HepG2 (cell line): Measurements from ENCODE around the gene APH1B. TPM values are rescaled to one million over a fixed set of nuclear protein-coding genes. Genes with fewer than 3 reads are reported as not detected.

ENCODE experiments used
- ATAC-seq: fragments of 200-7000 bp; cut with Tn5 transposase; 3 replicates; pipeline ENCODE4 v1.9.1; 2020; ENCODE audit warnings: mild to moderate bottlenecking, moderate library complexity
- BruUV-seq: library from RNA; stranded (reverse); fragments of 400-500 nt; replicated peaks from 2 replicates; lab custom pipeline; 2021; lab: Mats Ljungman, UMichigan
- CTCF ChIA-PET: fragments of 300-600 bp; formaldehyde crosslinking; extraction: SDS; loops from one replicate; lab custom pipeline; 2021; ENCODE audit warnings: low total read pairs, inconsistent platforms, low intra/inter-chr PET ratio; lab: Yijun Ruan, JAX
- POLR2A ChIA-PET: fragments of 350-600 bp; sonication (Branson Sonifier 250); formaldehyde crosslinking; loops from one replicate; lab custom pipeline; 2020; ENCODE audit warnings: antibody characterized with exemption, inconsistent platforms; lab: Yijun Ruan, JAX
- DNase-seq: peaks from one replicate; pipeline ENCODE4 v3.0.0-alpha.2; 2015; ENCODE audit warnings: low spot score
- FAIRE-seq: peaks from 3 replicates; lab custom pipeline; 2011; peaks lifted over from hg19 to GRCh38; lab: Jason Lieb, UNC
- H2AFZ ChIP-seq: one replicate; pipeline ENCODE4 v1.6.1; 2011; ENCODE audit warnings: low read length, inconsistent platforms
- H3K27ac ChIP-seq: fragments of 300-600 bp; 3 replicates; pipeline ENCODE4 v1.8.0; 2011; ENCODE audit warnings: mixed run types, mild to moderate bottlenecking, mixed read lengths, low read length, inconsistent platforms; ENCODE audit not compliant: insufficient read depth; ENCODE audit errors: extremely low read length
- H3K27me3 ChIP-seq, 2 experiments: fragments of 200-600 bp in 1 of 2; 2 replicates in 1 of 2; 3 replicates in 1 of 2; pipeline versions ENCODE4 v1.6.0 to v1.8.0; 2011; ENCODE audit warnings: low read length in 2 of 2, mild to moderate bottlenecking in 2 of 2, moderate library complexity in 2 of 2, inconsistent platforms in 1 of 2; ENCODE audit not compliant: insufficient read depth in 2 of 2, control insufficient read depth in 1 of 2
- H3K36me3 ChIP-seq, 2 experiments: fragments of 200-600 bp in 1 of 2; replicated peaks in 1 of 2; 2 replicates in 1 of 2; 3 replicates in 1 of 2; pipeline versions ENCODE4 v1.5.1 to v1.8.0; 2011; ENCODE audit warnings: low read length in 2 of 2, inconsistent platforms in 1 of 2; ENCODE audit not compliant: insufficient read depth in 2 of 2, control insufficient read depth in 1 of 2
- H3K4me1 ChIP-seq: 2 replicates; pipeline ENCODE4 v1.5.1; 2012; ENCODE audit warnings: low read length, inconsistent platforms; ENCODE audit not compliant: insufficient read depth
- H3K4me2 ChIP-seq: 2 replicates; pipeline ENCODE4 v1.6.0; 2011; ENCODE audit warnings: low read depth, low read length, inconsistent platforms
- H3K4me3 ChIP-seq, 3 experiments: fragments of 200-600 bp in 1 of 3; sonication (generic), shearing (Covaris generic) in 1 of 3; replicated peaks in 1 of 3; 2 replicates each; pipeline ENCODE4 v1.5.1; 2011 to 2016; ENCODE audit warnings: low read length in 3 of 3, inconsistent platforms in 2 of 3, low read depth in 2 of 3, mild to moderate bottlenecking in 2 of 3, control low read depth in 1 of 3, mixed read lengths in 1 of 3; ENCODE audit not compliant: insufficient read depth in 1 of 3
- H3K79me2 ChIP-seq: one replicate; pipeline ENCODE4 v1.6.1; 2011; ENCODE audit warnings: low read length, inconsistent platforms; ENCODE audit not compliant: insufficient read depth
- H3K9ac ChIP-seq: 2 replicates; pipeline ENCODE4 v1.6.0; 2011; ENCODE audit warnings: mild to moderate bottlenecking, low read depth, low read length, inconsistent platforms; ENCODE audit not compliant: insufficient read depth
- H3K9me3 ChIP-seq: 2 replicates; pipeline ENCODE4 v1.5.1; 2012; ENCODE audit warnings: mild to moderate bottlenecking, low read length
- H4K20me1 ChIP-seq: 2 replicates; pipeline ENCODE4 v1.6.0; 2011; ENCODE audit warnings: inconsistent platforms, mild to moderate bottlenecking, low read length, moderate library complexity; ENCODE audit not compliant: insufficient read depth
- ARID2 ChIP-seq: sonication (generic); formaldehyde crosslinking; IDR thresholded peaks from 2 replicates; pipeline ENCODE4 v1.8.1; 2022; ENCODE audit warnings: mild to moderate bottlenecking, missing genetic modification reagents, borderline replicate concordance
- EP300 ChIP-seq, 3 experiments: sonication (generic) in 1 of 3; formaldehyde crosslinking in 1 of 3; IDR thresholded peaks; 2 replicates each; pipeline versions ENCODE4 v1.5.1 to v1.6.1; 2011 to 2020; ENCODE audit warnings: low read depth in 2 of 3, low read length in 2 of 3, borderline replicate concordance in 1 of 3, improper control_type of control experiment in 1 of 3, mild to moderate bottlenecking in 1 of 3, missing genetic modification reagents in 1 of 3, moderate library complexity in 1 of 3
- FLYWCH1 ChIP-seq: sonication (generic); formaldehyde crosslinking; IDR thresholded peaks from 2 replicates; pipeline ENCODE4 v1.8.1; 2023; ENCODE audit warnings: mild to moderate bottlenecking, missing genetic modification reagents
- HNF1B ChIP-seq: sonication (generic); formaldehyde crosslinking; IDR thresholded peaks from 2 replicates; pipeline ENCODE4 v1.5.1; 2020; ENCODE audit warnings: mild to moderate bottlenecking, moderate library complexity, missing genetic modification reagents
- NFAT5 ChIP-seq: sonication (generic); formaldehyde crosslinking; IDR thresholded peaks from 2 replicates; pipeline ENCODE4 v1.4.0; 2020; ENCODE audit warnings: missing genetic modification reagents
- TFDP2 ChIP-seq: sonication (generic); formaldehyde crosslinking; IDR thresholded peaks from 2 replicates; pipeline ENCODE4 v1.4.0; 2020; ENCODE audit warnings: missing genetic modification reagents
- ZNF362 ChIP-seq: sonication (generic); formaldehyde crosslinking; IDR thresholded peaks from 2 replicates; pipeline ENCODE4 v1.4.0; 2020; ENCODE audit warnings: missing genetic modification reagents, mild to moderate bottlenecking, borderline replicate concordance
- ZNF720 ChIP-seq: sonication (generic); formaldehyde crosslinking; IDR thresholded peaks from 2 replicates; pipeline ENCODE4 v1.4.0; 2020; ENCODE audit warnings: missing genetic modification reagents
- ZNF761 ChIP-seq: sonication (generic); formaldehyde crosslinking; conservative IDR thresholded peaks from 2 replicates; pipeline ENCODE4 v1.4.0; 2020; ENCODE audit warnings: mild to moderate bottlenecking, missing genetic modification reagents
- WGBS: methylation state at CpG from one replicate; pipeline ENCODE4 v1.1.6; 2017; ENCODE audit warnings: low lambda C conversion rate; 5-methylcytosine and 5-hydroxymethylcytosine counted together
- in situ Hi-C: cut with HindIII; loops from 2 replicates; pipeline ENCODE4 v1.10.0; 2017; ENCODE audit warnings: low pct_unique_long_range_greater_than_20kb; ENCODE audit not compliant: extremely low pct_ligation_motif_present
- intact Hi-C: fragments of 100-400 bp; cut with micrococcal nuclease; formaldehyde crosslinking; loops from one replicate; pipeline ENCODE4 v1.10.0; 2022; ENCODE audit not compliant: unreplicated experiment
- polyA plus RNA-seq, 8 experiments: library from polyadenylated mRNA; depleted of rRNA in 3 of 8; stranded (reverse) in 7 of 8; unstranded in 1 of 8; fragments of >200 nt; fragmentation: Illumina TruSeq in 4 of 8; extraction: Trizol in 4 of 8; gene quantifications; 2 replicates each; pipeline versions ENCODE4 v1.2.1 to v1.2.3, GENCODE V29; 2011 to 2016; ENCODE audit warnings: low read depth in 4 of 8, missing spikeins in 1 of 8, mixed read lengths in 1 of 8; ENCODE audit not compliant: insufficient read depth in 1 of 8
- total RNA-seq, 5 experiments: library from RNA; depleted of rRNA; stranded (reverse); fragments of >200 nt; fragmentation: Illumina TruSeq; extraction: Trizol; gene quantifications; 2 replicates each; pipeline ENCODE4 v1.2.3, GENCODE V29; 2016; ENCODE audit warnings: low read depth in 1 of 5

APH1B gene
- total and polyA plus RNA-seq, 2 of the 13 experiments (the other 11 are each of a cell fraction or from before 2014, with no cell fraction given), result 0.45 to 1.00 TPM

GRCh38 chr15:63357061-63357460 is 79.7 kb downstream of the APH1B start:
- no peak for ATAC-seq
- ChIA-PET POLR2A (no interaction called here), CTCF (no interaction called here)
- no peak for DNase-seq
- TF ChIP-seq TFDP2 (CRISPR knock-in tag) (no peak), ZNF362 (CRISPR knock-in tag) (no peak), NFAT5 (no peak), HNF1B (CRISPR knock-in tag) (no peak), ZNF761 (CRISPR knock-in tag) (no peak), ARID2 (no peak), FLYWCH1 (CRISPR knock-in tag) (no peak), EP300 (IDR thresholded peaks at IDR 0.05; ENCODE audit: low read depth in 2 of 2, low read length in 2 of 2) (no peak), EP300 (CRISPR knock-in tag; IDR thresholded peaks at IDR 0.05; ENCODE audit: borderline replicate concordance) (no peak), ZNF720 (CRISPR knock-in tag) (no peak)
- H3K36me3 ChIP-seq, result no peaks in the 10 kb centered on the region
- 54% methylated on average over 4 of the region's 4 CpGs for WGBS
- FAIRE-seq, result no peak
- H3K4me3 ChIP-seq, result no peak overlapping the region
- intact Hi-C loops, result no loop called here
- no peaks in the 10 kb centered on the region for H4K20me1 ChIP-seq
- H2AFZ ChIP-seq, result no peak overlapping the region
- peaks cover 0 to 24% of the 10 kb centered on the region in 2 experiments; a peak in 1 of 5 replicates for H3K27me3 ChIP-seq
- no peak overlapping the region for H3K9ac ChIP-seq
- no peaks in the 10 kb centered on the region for H3K79me2 ChIP-seq
- in situ Hi-C loops, result no loop called here
- no peak overlapping the region for H3K27ac ChIP-seq
- BruUV-seq, result no TSS peak
- H3K9me3 ChIP-seq, result no peaks in the 10 kb centered on the region
- H3K4me2 ChIP-seq, result no peak overlapping the region
- H3K4me1 ChIP-seq, result peaks cover 17% of the 10 kb centered on the region
